SK-N-SH (cell line): Measurements from ENCODE around the gene ZDHHC14. TPM values are rescaled to one million over a fixed set of nuclear protein-coding genes. Genes with fewer than 3 reads are reported as not detected.
"Not testable (repeated sequence)": the region's sequence is repeated elsewhere in the genome, so short reads cannot be mapped to it uniquely, and the experiment has no call there.

ENCODE experiments used
- CTCF ChIA-PET: fragments of 300-600, 350-600 bp; formaldehyde crosslinking; extraction: SDS; loops from one replicate; lab custom pipeline; 2021; lab: Yijun Ruan, JAX
- POLR2A ChIA-PET: fragments of 350-600 bp; sonication (Branson Sonifier 250); formaldehyde crosslinking; extraction: SDS; loops from one replicate; lab custom pipeline; 2020; ENCODE audit warnings: antibody characterized with exemption, inconsistent platforms; lab: Yijun Ruan, JAX
- DNase-seq: peaks from one replicate; pipeline ENCODE4 v3.0.0; 2012
- H2AFZ ChIP-seq: fragments of 200-600 bp; sonication (generic); 2 replicates; pipeline ENCODE4 v1.8.1; 2016; ENCODE audit warnings: antibody characterized with exemption, mild to moderate bottlenecking, low read depth
- H3F3A ChIP-seq: fragments of 200-600 bp; sonication (generic); replicated peaks from 2 replicates; pipeline ENCODE3; 2016; ENCODE audit warnings: antibody characterized with exemption, mild to moderate bottlenecking; ENCODE audit not compliant: insufficient read depth
- H3K27ac ChIP-seq, 2 experiments: fragments of 200-500 bp in 1 of 2; fragments of 200-600 bp in 1 of 2; sonication (Bioruptor generic) in 1 of 2; sonication (generic), shearing (Covaris generic) in 1 of 2; 2 replicates each; pipeline versions ENCODE4 v1.5.1 to v1.6.1; 2014 to 2016; ENCODE audit warnings: low read depth in 2 of 2, inconsistent platforms in 1 of 2, low read length in 1 of 2, mild to moderate bottlenecking in 1 of 2, mixed read lengths in 1 of 2
- H3K27me3 ChIP-seq: fragments of 200-600 bp; sonication (generic), shearing (Covaris generic); 2 replicates; pipeline ENCODE4 v1.6.1; 2016; ENCODE audit warnings: mixed run types; ENCODE audit not compliant: insufficient read depth
- H3K36me3 ChIP-seq, 2 experiments: fragments of 200-500 bp in 1 of 2; fragments of 200-600 bp in 1 of 2; sonication (Bioruptor generic) in 1 of 2; sonication (generic) in 1 of 2; replicated peaks in 1 of 2; 2 replicates each; pipeline versions ENCODE3 to v1.5.1; 2014 to 2016; ENCODE audit warnings: low read length in 1 of 2, mild to moderate bottlenecking in 1 of 2; ENCODE audit not compliant: insufficient read depth in 2 of 2, control insufficient read depth in 1 of 2
- H3K4me1 ChIP-seq, 2 experiments: fragments of 200-500 bp in 1 of 2; fragments of 200-600 bp in 1 of 2; sonication (Bioruptor generic) in 1 of 2; sonication (generic), shearing (Covaris generic) in 1 of 2; 2 replicates each; pipeline versions ENCODE4 v1.5.1 to v1.6.1; 2014 to 2016; ENCODE audit warnings: low read depth in 1 of 2, low read length in 1 of 2, mixed run types in 1 of 2; ENCODE audit not compliant: insufficient read depth in 2 of 2, control insufficient read depth in 1 of 2
- H3K4me2 ChIP-seq: fragments of 200-600 bp; sonication (generic), shearing (Covaris generic); 2 replicates; pipeline ENCODE4 v1.6.1; 2017; ENCODE audit warnings: mixed run types
- H3K4me3 ChIP-seq, 2 experiments: fragments of 200-500 bp in 1 of 2; fragments of 200-600 bp in 1 of 2; sonication (Bioruptor generic) in 1 of 2; sonication (generic), shearing (Covaris generic) in 1 of 2; 2 replicates each; pipeline versions ENCODE4 v1.5.1 to v1.8.1; 2014 to 2016; ENCODE audit warnings: low read depth in 2 of 2, inconsistent platforms in 1 of 2, low read length in 1 of 2, mild to moderate bottlenecking in 1 of 2, mixed read lengths in 1 of 2, moderate library complexity in 1 of 2
- H3K79me2 ChIP-seq: fragments of 200-600 bp; sonication (generic); 2 replicates; pipeline ENCODE4 v1.8.1; 2017; ENCODE audit warnings: mild to moderate bottlenecking; ENCODE audit not compliant: insufficient read depth
- H3K9ac ChIP-seq: fragments of 200-600 bp; sonication (generic); 2 replicates; pipeline ENCODE4 v1.6.1; 2017; ENCODE audit warnings: mixed run types
- H3K9me2 ChIP-seq: fragments of 200-600 bp; sonication (generic); 2 replicates; pipeline ENCODE4 v1.6.1; 2017; ENCODE audit warnings: mixed run types
- H3K9me3 ChIP-seq: fragments of 200-600 bp; sonication (generic); 2 replicates; pipeline ENCODE4 v1.6.1; 2017; ENCODE audit warnings: mixed run types, mild to moderate bottlenecking, moderate library complexity
- H4K20me1 ChIP-seq: fragments of 200-600 bp; sonication (generic); 2 replicates; pipeline ENCODE4 v1.6.1; 2017; ENCODE audit warnings: mild to moderate bottlenecking, mixed run types; ENCODE audit not compliant: insufficient read depth
- EP300 ChIP-seq, 2 experiments: IDR thresholded peaks; 2 replicates each; pipeline versions ENCODE4 v1.4.0 to v1.6.1; 2012; ENCODE audit warnings: borderline replicate concordance in 1 of 2, low read depth in 1 of 2, low read length in 1 of 2
- FOXM1 ChIP-seq: IDR thresholded peaks from 2 replicates; pipeline ENCODE4 v1.4.0; 2012; ENCODE audit warnings: low read depth, mild to moderate bottlenecking
- RXRA ChIP-seq: IDR thresholded peaks from 2 replicates; pipeline ENCODE4 v1.4.0; 2012; ENCODE audit warnings: low read depth, mild to moderate bottlenecking, borderline replicate concordance
- SIN3A ChIP-seq: IDR thresholded peaks from 2 replicates; pipeline ENCODE4 v1.6.1; 2012; ENCODE audit warnings: low read depth, mild to moderate bottlenecking, low read length, moderate library complexity, borderline replicate concordance
- TAF1 ChIP-seq: IDR thresholded peaks from 2 replicates; pipeline ENCODE4 v1.6.1; 2012; ENCODE audit warnings: low read depth, mild to moderate bottlenecking, low read length, moderate library complexity, borderline replicate concordance
- WGBS: methylation state at CpG from one replicate; pipeline ENCODE4 v1.1.6; 2017; ENCODE audit warnings: low lambda C conversion rate; 5-methylcytosine and 5-hydroxymethylcytosine counted together
- polyA plus RNA-seq, 3 experiments: library from polyadenylated mRNA; depleted of rRNA; stranded (reverse); fragments of >200 nt; gene quantifications; 2 replicates each; pipeline ENCODE4 v1.2.3, GENCODE V29; 2012
- TF ChIP-seq, protein P1 (sequence below): IDR thresholded peaks from 2 replicates; pipeline ENCODE4; 2012
- TF ChIP-seq, protein P2 (sequence below): IDR thresholded peaks from 2 replicates; pipeline ENCODE4 v1.4.0; 2012; ENCODE audit warnings: low read depth, borderline replicate concordance

Gene ZDHHC14
- polyA plus RNA-seq, 1 of the 3 experiments (the other 2 are of a cell fraction) = 5.4 TPM

DNA sequence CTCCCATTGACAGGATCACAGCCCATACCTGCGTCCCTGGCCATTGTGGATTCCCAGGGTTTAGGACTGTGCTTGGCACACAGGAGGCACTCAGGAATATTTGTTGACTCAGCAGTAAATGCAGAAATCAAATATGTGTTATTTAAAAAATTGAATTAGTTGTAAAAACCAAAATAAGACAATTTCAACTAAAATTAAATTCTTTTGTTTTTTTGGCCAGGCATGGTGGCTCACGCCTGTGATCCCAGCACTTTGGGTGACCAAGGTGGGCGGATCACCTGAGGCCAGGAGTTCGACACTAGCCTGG is 85.3 kb downstream of the ZDHHC14 start:
- Histone ChIP-seq H3K9me2 (no peaks in the 10 kb centered on the region), H3K9me3 (no peaks in the 10 kb centered on the region), H3F3A (no peaks in the 10 kb centered on the region), H2AFZ (no peak overlapping the region), H3K79me2 (no peaks in the 10 kb centered on the region), H3K4me2 (no peak overlapping the region), H3K4me3 (no peak overlapping the region), H3K9ac (no peak overlapping the region), H3K36me3 (no peaks in the 10 kb centered on the region), H3K27me3 (no peaks in the 10 kb centered on the region), H3K27ac (no peak overlapping the region), H3K4me1 (peaks cover 0 to 3% of the 10 kb centered on the region in 2 experiments; a peak in 1 of 4 replicates), H4K20me1 (no peaks in the 10 kb centered on the region)
- 93% methylated on average over 4 of the region's 4 CpGs for WGBS
- CTCF ChIA-PET = interaction anchor here (1.1 kb wide), 1 partner anchor 8 kb away, joined by 3 read pairs; no protein-coding TSS in a partner anchor
- no peak for DNase-seq
- TF ChIP-seq SIN3A = no peak
- no peak for TF ChIP-seq FOXM1
- TF ChIP-seq EP300 (IDR thresholded peaks at IDR 0.05; ENCODE audit: borderline replicate concordance in 1 of 2, low read depth in 1 of 2, low read length in 1 of 2) = no peak
- POLR2A ChIA-PET = no interaction called here

DNA sequence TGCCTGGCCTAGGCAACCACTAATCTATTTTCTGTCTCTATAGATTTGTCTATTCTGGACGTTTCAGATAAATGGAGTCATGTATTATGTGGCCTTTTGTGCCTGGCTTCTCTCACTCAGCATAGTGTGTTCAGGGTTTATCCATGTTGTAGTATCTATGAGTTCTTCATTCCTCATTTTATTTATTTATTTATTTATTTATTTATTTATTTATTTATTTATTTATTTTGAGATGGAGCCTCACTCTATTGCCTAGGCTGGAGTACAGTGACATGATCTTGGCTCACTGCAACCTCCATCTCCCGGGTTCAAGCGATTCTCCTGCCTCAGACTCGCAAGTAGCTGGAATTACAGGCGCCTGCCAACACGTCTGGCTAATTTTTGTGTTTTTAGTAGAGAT is 86.3 kb downstream of the ZDHHC14 start:
- H3F3A ChIP-seq, CTCF ChIA-PET, H3K9ac ChIP-seq, H3K27ac ChIP-seq, H3K4me1 ChIP-seq, H3K9me3 ChIP-seq, H3K36me3 ChIP-seq, H4K20me1 ChIP-seq, H3K4me3 ChIP-seq, H2AFZ ChIP-seq, H3K9me2 ChIP-seq, POLR2A ChIA-PET, H3K27me3 ChIP-seq, DNase-seq, H3K79me2 ChIP-seq, H3K4me2 ChIP-seq: not testable (repeated sequence)
- 87% methylated on average over 6 of the region's 6 CpGs for WGBS

DNA sequence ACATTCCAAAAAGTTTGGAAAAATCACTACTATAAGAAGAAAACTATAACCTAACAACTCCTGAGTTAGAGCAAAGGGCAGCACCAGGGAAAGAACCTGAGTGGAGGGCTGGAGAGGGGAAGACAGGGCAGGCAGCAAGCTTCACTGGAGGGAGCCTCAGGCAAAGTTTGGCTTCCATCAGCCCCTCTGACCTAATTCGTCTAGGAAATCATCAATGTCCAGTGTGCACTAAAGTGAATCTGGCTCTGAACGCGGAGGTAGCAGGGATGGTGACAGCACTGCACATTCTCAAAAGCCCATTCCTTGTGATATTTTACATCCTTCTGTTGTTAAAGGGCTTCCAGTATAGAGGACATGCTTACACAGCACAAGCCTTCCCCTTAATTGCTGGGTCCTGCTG is 87.1 kb downstream of the ZDHHC14 start:
- H3K27ac ChIP-seq = no peak overlapping the region
- H3K4me1 ChIP-seq = peaks cover 0 to 5% of the 10 kb centered on the region in 2 experiments; a peak in 1 of 4 replicates
- no peaks in the 10 kb centered on the region for H3K36me3 ChIP-seq
- no peak overlapping the region for H2AFZ ChIP-seq
- no peaks in the 10 kb centered on the region for H3K79me2 ChIP-seq
- H3K9me2 ChIP-seq = no peaks in the 10 kb centered on the region
- 100% methylated on average over 1 of the region's 3 CpGs for WGBS
- H3K9ac ChIP-seq = no peak overlapping the region
- no peaks in the 10 kb centered on the region for H3K27me3 ChIP-seq
- TF ChIP-seq, protein P1, sequence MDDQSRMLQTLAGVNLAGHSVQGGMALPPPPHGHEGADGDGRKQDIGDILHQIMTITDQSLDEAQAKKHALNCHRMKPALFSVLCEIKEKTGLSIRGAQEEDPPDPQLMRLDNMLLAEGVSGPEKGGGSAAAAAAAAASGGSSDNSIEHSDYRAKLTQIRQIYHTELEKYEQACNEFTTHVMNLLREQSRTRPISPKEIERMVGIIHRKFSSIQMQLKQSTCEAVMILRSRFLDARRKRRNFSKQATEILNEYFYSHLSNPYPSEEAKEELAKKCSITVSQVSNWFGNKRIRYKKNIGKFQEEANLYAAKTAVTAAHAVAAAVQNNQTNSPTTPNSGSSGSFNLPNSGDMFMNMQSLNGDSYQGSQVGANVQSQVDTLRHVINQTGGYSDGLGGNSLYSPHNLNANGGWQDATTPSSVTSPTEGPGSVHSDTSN = no peak
- TF ChIP-seq, protein P2, sequence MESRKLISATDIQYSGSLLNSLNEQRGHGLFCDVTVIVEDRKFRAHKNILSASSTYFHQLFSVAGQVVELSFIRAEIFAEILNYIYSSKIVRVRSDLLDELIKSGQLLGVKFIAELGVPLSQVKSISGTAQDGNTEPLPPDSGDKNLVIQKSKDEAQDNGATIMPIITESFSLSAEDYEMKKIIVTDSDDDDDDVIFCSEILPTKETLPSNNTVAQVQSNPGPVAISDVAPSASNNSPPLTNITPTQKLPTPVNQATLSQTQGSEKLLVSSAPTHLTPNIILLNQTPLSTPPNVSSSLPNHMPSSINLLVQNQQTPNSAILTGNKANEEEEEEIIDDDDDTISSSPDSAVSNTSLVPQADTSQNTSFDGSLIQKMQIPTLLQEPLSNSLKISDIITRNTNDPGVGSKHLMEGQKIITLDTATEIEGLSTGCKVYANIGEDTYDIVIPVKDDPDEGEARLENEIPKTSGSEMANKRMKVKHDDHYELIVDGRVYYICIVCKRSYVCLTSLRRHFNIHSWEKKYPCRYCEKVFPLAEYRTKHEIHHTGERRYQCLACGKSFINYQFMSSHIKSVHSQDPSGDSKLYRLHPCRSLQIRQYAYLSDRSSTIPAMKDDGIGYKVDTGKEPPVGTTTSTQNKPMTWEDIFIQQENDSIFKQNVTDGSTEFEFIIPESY = no peak
- TF ChIP-seq RXRA = no peak
- TF ChIP-seq EP300 (IDR thresholded peaks at IDR 0.05; ENCODE audit: borderline replicate concordance in 1 of 2, low read depth in 1 of 2, low read length in 1 of 2) = no peak
- no peak for TF ChIP-seq TAF1
- TF ChIP-seq, all 33 proteins: peak for 0
- ChIA-PET POLR2A (no interaction called here), CTCF (no interaction called here)
- no peak overlapping the region for H3K4me3 ChIP-seq
- no peak for DNase-seq
- H3K4me2 ChIP-seq = no peak overlapping the region
- no peaks in the 10 kb centered on the region for H3F3A ChIP-seq
- H3K9me3 ChIP-seq = no peaks in the 10 kb centered on the region
- H4K20me1 ChIP-seq = no peaks in the 10 kb centered on the region
